ENCODE results near the gene ZER1. TPM values are rescaled to one million over a fixed set of nuclear protein-coding genes. Genes with fewer than 3 reads are reported as not detected.

Gene ZER1
- total RNA-seq, 1 donor from 2014 or later: 45.5 TPM

- H3K4me1 ChIP-seq: no peaks in the 10 kb centered on the region
- peak; percentile 65 for TF ChIP-seq CTCF (IDR thresholded peaks at IDR 0.05)
- H3K27me3 ChIP-seq (ENCODE audit: low read depth): no peaks in the 10 kb centered on the region
- ATAC-seq: peak; percentile 79 to 90
- intact Hi-C loops (cut with DNase I): no loop called here
- no peak overlapping the region for H3K4me3 ChIP-seq
- H3K27ac ChIP-seq: peak overlapping the region; percentile 41
- no peaks in the 10 kb centered on the region for H3K9me3 ChIP-seq
- H3K36me3 ChIP-seq: peaks cover 66% of the 10 kb centered on the region
- peak; percentile 72 for DNase-seq
Observed at GRCh38 chr9:128733256-128733655, 38.5 kb downstream of the ZER1 start.

- TF ChIP-seq CTCF (IDR thresholded peaks at IDR 0.05): no peak
- H3K36me3 ChIP-seq: peaks cover 65% of the 10 kb centered on the region
- H3K4me3 ChIP-seq: no peak overlapping the region
- H3K9me3 ChIP-seq: no peaks in the 10 kb centered on the region
- ATAC-seq (no peak), DNase-seq (no peak)
- H3K27ac ChIP-seq: no peak overlapping the region
- no peaks in the 10 kb centered on the region for H3K4me1 ChIP-seq
- intact Hi-C loops (cut with DNase I): no loop called here
- no peaks in the 10 kb centered on the region for H3K27me3 ChIP-seq (ENCODE audit: low read depth)
Observed at GRCh38 chr9:128732576-128732975, 39.2 kb downstream of the ZER1 start.

- ATAC-seq: no peak
- intact Hi-C loops (cut with DNase I): no loop called here
- no peaks in the 10 kb centered on the region for H3K9me3 ChIP-seq
- H3K4me1 ChIP-seq: no peaks in the 10 kb centered on the region
- H3K27me3 ChIP-seq (ENCODE audit: low read depth): no peaks in the 10 kb centered on the region
- no peak for DNase-seq
- no peak for TF ChIP-seq CTCF (IDR thresholded peaks at IDR 0.05)
- no peak overlapping the region for H3K27ac ChIP-seq
- H3K4me3 ChIP-seq: no peak overlapping the region
- H3K36me3 ChIP-seq: peaks cover 59% of the 10 kb centered on the region
Observed at GRCh38 chr9:128731691-128732090, 40.0 kb downstream of the ZER1 start.

- intact Hi-C loops (cut with DNase I): no loop called here
- Histone ChIP-seq H3K4me1 (no peaks in the 10 kb centered on the region), H3K27ac (no peak overlapping the region), H3K36me3 (peaks cover 55% of the 10 kb centered on the region), H3K9me3 (no peaks in the 10 kb centered on the region), H3K27me3 (ENCODE audit: low read depth) (no peaks in the 10 kb centered on the region), H3K4me3 (no peak overlapping the region)
- ATAC-seq (no peak), DNase-seq (no peak)
- no peak for TF ChIP-seq CTCF (IDR thresholded peaks at IDR 0.05)
Observed at GRCh38 chr9:128731093-128731492, 40.6 kb downstream of the ZER1 start.

GRCh38 chr9:128729766-128730517, 41.8 kb downstream of the ZER1 start:
- Histone ChIP-seq H3K9me3 (no peaks in the 10 kb centered on the region), H3K4me3 (no peak overlapping the region), H3K4me1 (peaks cover 2% of the 10 kb centered on the region), H3K36me3 (peaks cover 48% of the 10 kb centered on the region), H3K27ac (no peak overlapping the region), H3K27me3 (ENCODE audit: low read depth) (no peaks in the 10 kb centered on the region)
- no peak for TF ChIP-seq CTCF (IDR thresholded peaks at IDR 0.05)
- DNase-seq (no peak), ATAC-seq (no peak)
- intact Hi-C loops (cut with DNase I): no loop called here

All from lower lobe of right lung (tissue), 2 donors.